ENCODE measurements around the gene LYPD6B. TPM values are rescaled to one million over a fixed set of nuclear protein-coding genes. Genes with fewer than 3 reads are reported as not detected.

LYPD6B gene
- total RNA-seq, 1 experiment from 2014 or later = 2.0 TPM

DNA sequence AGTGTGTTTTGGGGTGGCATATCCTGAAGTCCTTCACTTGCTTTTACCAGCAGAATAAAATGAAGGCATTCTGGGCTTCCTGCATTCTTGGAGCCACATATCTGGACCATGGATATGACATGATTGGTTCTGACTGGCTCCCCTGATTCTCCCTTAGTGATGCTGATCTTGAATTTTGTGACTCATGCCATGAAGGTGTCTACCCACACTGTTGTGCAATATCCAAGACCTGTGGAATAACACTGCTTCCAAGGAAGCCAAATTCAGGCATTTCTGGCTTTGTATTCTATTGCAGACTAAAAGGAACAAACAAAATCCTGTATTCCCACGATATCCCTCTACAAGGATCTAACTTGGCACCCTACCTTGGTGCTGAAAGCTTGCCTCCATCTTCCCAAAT, 125.8 kb downstream of the LYPD6B start:
- Histone ChIP-seq H2BK12ac (ENCODE audit: insufficient read length, low read depth, low read length) (no peak overlapping the region), H2AFZ (ENCODE audit: low read length) (no peak overlapping the region), H3K56ac (ENCODE audit: insufficient read length, low read depth, low read length) (no peak overlapping the region), H2BK5ac (ENCODE audit: insufficient read length, low read length) (no peak overlapping the region), H4K91ac (ENCODE audit: insufficient read length, low read depth, low read length) (no peak overlapping the region), H3K27me3 (ENCODE audit: insufficient read depth, low read length) (no peaks in the 10 kb centered on the region), H4K20me1 (ENCODE audit: control insufficient read depth, insufficient read depth, insufficient read length) (no peaks in the 10 kb centered on the region), H3K23ac (ENCODE audit: insufficient read length, low read depth, low read length) (no peak overlapping the region), H3K4ac (ENCODE audit: low read depth, low read length) (no peak overlapping the region), H4K8ac (replicated peaks; ENCODE audit: insufficient read length, low read depth, low read length) (no peak overlapping the region), H3K27ac (ENCODE audit: insufficient read length, low read depth, low read length) (no peak overlapping the region), H3K9me3 (ENCODE audit: control insufficient read depth, low read depth, low read length) (no peaks in the 10 kb centered on the region), H2BK20ac (ENCODE audit: low read depth, low read length, poor library complexity, severe bottlenecking) (no peak overlapping the region), H3K14ac (ENCODE audit: insufficient read depth, low read length) (no peak overlapping the region), H3K23me2 (ENCODE audit: insufficient read length, low read depth, low read length, poor library complexity, severe bottlenecking) (no peaks in the 10 kb centered on the region), H3K18ac (ENCODE audit: insufficient read length, low read depth, low read length) (no peak overlapping the region), H2BK15ac (ENCODE audit: low read depth, low read length) (no peak overlapping the region), H3T11ph (ENCODE audit: low read length) (no peak overlapping the region), H3K79me1 (ENCODE audit: insufficient read depth, low read depth, low read length, poor library complexity, severe bottlenecking) (no peaks in the 10 kb centered on the region), H2BK120ac (ENCODE audit: low read depth, low read length, poor library complexity, severe bottlenecking) (no peak overlapping the region), H3K4me2 (ENCODE audit: insufficient read depth, insufficient read length, low read length) (no peak overlapping the region), H2AK5ac (ENCODE audit: insufficient read length, low read length) (no peak overlapping the region), H3K79me2 (ENCODE audit: insufficient read depth, low read length) (no peaks in the 10 kb centered on the region), H3K9ac (ENCODE audit: extremely low read depth, insufficient read length, low read length) (no peak overlapping the region), H3K4me1 (ENCODE audit: insufficient read depth, low read length) (no peaks in the 10 kb centered on the region), H4K5ac (ENCODE audit: insufficient read length, low read depth, low read length) (no peak overlapping the region)
- H3K9me3 Mint-ChIP-seq = no peaks in the 10 kb centered on the region; a peak in 1 of 5 replicates
- TF ChIP-seq, protein P1, sequence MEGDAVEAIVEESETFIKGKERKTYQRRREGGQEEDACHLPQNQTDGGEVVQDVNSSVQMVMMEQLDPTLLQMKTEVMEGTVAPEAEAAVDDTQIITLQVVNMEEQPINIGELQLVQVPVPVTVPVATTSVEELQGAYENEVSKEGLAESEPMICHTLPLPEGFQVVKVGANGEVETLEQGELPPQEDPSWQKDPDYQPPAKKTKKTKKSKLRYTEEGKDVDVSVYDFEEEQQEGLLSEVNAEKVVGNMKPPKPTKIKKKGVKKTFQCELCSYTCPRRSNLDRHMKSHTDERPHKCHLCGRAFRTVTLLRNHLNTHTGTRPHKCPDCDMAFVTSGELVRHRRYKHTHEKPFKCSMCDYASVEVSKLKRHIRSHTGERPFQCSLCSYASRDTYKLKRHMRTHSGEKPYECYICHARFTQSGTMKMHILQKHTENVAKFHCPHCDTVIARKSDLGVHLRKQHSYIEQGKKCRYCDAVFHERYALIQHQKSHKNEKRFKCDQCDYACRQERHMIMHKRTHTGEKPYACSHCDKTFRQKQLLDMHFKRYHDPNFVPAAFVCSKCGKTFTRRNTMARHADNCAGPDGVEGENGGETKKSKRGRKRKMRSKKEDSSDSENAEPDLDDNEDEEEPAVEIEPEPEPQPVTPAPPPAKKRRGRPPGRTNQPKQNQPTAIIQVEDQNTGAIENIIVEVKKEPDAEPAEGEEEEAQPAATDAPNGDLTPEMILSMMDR (conservative IDR thresholded peaks at IDR 0.05) = no peak
- no CpG with 5 or more reads among the region's 1 CpG for WGBS (ENCODE audit: extremely low coverage, insufficient read length, low lambda C conversion rate)
- H3K4me1 Mint-ChIP-seq = peaks cover 28 to 30% of the 10 kb centered on the region in 2 experiments
- no peak overlapping the region for H3K27ac Mint-ChIP-seq
- no peaks in the 10 kb centered on the region for H3K36me3 Mint-ChIP-seq (ENCODE audit: insufficient read depth in 1 of 3, low read depth in 3 of 3)
- no peak for DNase-seq
- H3K4me3 Mint-ChIP-seq = no peak overlapping the region
- no peaks in the 10 kb centered on the region for H3K27me3 Mint-ChIP-seq (ENCODE audit: low read depth)

Data from H9 (cell line).